Heart left ventricle (tissue), 16 donors: Measurements from ENCODE around the gene RPS6KA2. TPM values are rescaled to one million over a fixed set of nuclear protein-coding genes. Genes with fewer than 3 reads are reported as not detected.
"Not testable (repeated sequence)": the region's sequence is repeated elsewhere in the genome, so short reads cannot be mapped to it uniquely, and the experiment has no call there.

ENCODE experiments used
- ATAC-seq, 4 donors: fragments of 200-7000 bp; cut with Tn5 transposase; one replicate each; pipeline ENCODE4 v1.9.1; 2020 to 2022; ENCODE audit warnings: moderate library complexity in 4 of 4, mild to moderate bottlenecking in 3 of 4, moderate number of reproducible peaks in 1 of 4
- DNase-seq, 5 donors: peaks; one replicate each; pipeline ENCODE4 v3.0.0-alpha.2; 2020
- H3K27ac ChIP-seq, 12 donors: fragments of 200-600 bp; sonication (generic) in 4 of 12; one replicate each; pipeline versions ENCODE4 v1.5.0 to v1.8.0; 2016 to 2022; ENCODE audit warnings: mild to moderate bottlenecking in 2 of 12
- H3K27me3 ChIP-seq, 9 donors: fragments of 200-600 bp; sonication (generic) in 2 of 9; one replicate each; pipeline versions ENCODE4 v1.5.1 to v1.8.0; 2016 to 2022; ENCODE audit warnings: mild to moderate bottlenecking in 3 of 9
- H3K36me3 ChIP-seq, 9 donors: fragments of 200-600 bp; sonication (generic) in 2 of 9; one replicate each; pipeline versions ENCODE4 v1.5.0 to v1.8.0; 2018 to 2022; ENCODE audit warnings: mild to moderate bottlenecking in 2 of 9
- H3K4me1 ChIP-seq, 12 donors: fragments of 200-600 bp; sonication (generic) in 4 of 12; one replicate each; pipeline versions ENCODE4 v1.5.0 to v1.8.0; 2016 to 2022; ENCODE audit warnings: mild to moderate bottlenecking in 3 of 12
- H3K4me3 ChIP-seq, 12 donors: fragments of 200-600 bp; sonication (generic) in 4 of 12; one replicate each; pipeline versions ENCODE4 v1.5.0 to v1.8.0; 2017 to 2022; ENCODE audit warnings: mild to moderate bottlenecking in 9 of 12, moderate library complexity in 4 of 12
- H3K9me3 ChIP-seq, 12 donors: fragments of 200-600 bp; sonication (generic) in 4 of 12; one replicate each; pipeline versions ENCODE4 v1.5.0 to v1.8.0; 2016 to 2022; ENCODE audit warnings: mild to moderate bottlenecking in 1 of 12
- POLR2A ChIP-seq, 2 donors: fragments of 450-650 bp; IDR thresholded peaks; one replicate each; pipeline ENCODE4 v1.6.1; 2017; ENCODE audit warnings: antibody characterized with exemption in 2 of 2, mild to moderate bottlenecking in 2 of 2, moderate library complexity in 2 of 2
- WGBS, 4 donors: extraction: QIAGEN DNeasy Blood & Tissue Kit in 2 of 4; methylation state at CpG; one replicate each; pipeline versions ENCODE4 v1.1.5 to v1.1.7; 2013 to 2018; 5-methylcytosine and 5-hydroxymethylcytosine counted together
- intact Hi-C, 10 donors: fragments of 100-400 bp; cut with DNase I; formaldehyde crosslinking; loops; one replicate each; pipeline versions ENCODE4 v1.11.1 to v1.14.2; 2022
- polyA plus RNA-seq, 2 donors: library from polyadenylated mRNA; stranded (reverse); fragments of 200-250 nt; gene quantifications; one replicate each; pipeline ENCODE4 v1.2.3, GENCODE V29; 2013
- total RNA-seq, 9 donors: library from RNA; depleted of rRNA in 2 of 9; stranded (reverse); fragments of >200 nt in 2 of 9; fragmentation: NEBNext Ultra II Directional in 3 of 9; extraction: Animal tissue kit (Norgen Biotek cat#: 25700) in 3 of 9; gene quantifications; one replicate each; pipeline versions ENCODE4 v1.1.0 to v1.2.4, GENCODE V29; 2016 to 2023
- TF ChIP-seq, protein P1 (sequence below), 12 donors: fragments of 200-600 bp; sonication (generic) in 4 of 12; IDR thresholded peaks; one replicate each; pipeline versions ENCODE4 v1.5.0 to v1.8.0; 2018 to 2022; ENCODE audit warnings: antibody characterized with exemption in 12 of 12, mild to moderate bottlenecking in 5 of 12
- donor health status: ischemic (EF 13 %, LVEDD 7.1; RV severe dilation, severe dysfunction).
- donor health status: healthy with polysubstance abuse.
- donor health status: DM: no; HTN: yes; CAD: no.
- donor health status: DM: no; HTN: no; CAD: no.
- donor health status: ischemic (EF 25% LVEDD 6.9; RV normal size, moderate dysfunction).
- donor health status: ischemic (EF 25% LVEDD 5.7; RV mildly dilated, moderate dysfunction).
- donor health status: healthy.
- donor health status: DM: yes; HTN: yes; CAD: no.
- donor health status: ischemic (EF 35%, LVEDD 5.7; RV mildly dilated, moderate dysfunction).
- donor health status: nonischemic (EF 11% LVEDD 7.7; RV severe dilation, severe dysfunction).
- donor health status: DM: yes; HTN: yes; CAD: no.
- donor health status: PGD.
- donor health status: ischemic (EF 29% LVEDD 5.4; RV normal size, mild dysfunction).
- donor health status: nonischemic (EF 23%, LVEDD 6.1; RV moderate dilation, normal function).

RPS6KA2 gene
- total and polyA plus RNA-seq, 11 donors = 23.0 to 171 (median 91.6) TPM

DNA sequence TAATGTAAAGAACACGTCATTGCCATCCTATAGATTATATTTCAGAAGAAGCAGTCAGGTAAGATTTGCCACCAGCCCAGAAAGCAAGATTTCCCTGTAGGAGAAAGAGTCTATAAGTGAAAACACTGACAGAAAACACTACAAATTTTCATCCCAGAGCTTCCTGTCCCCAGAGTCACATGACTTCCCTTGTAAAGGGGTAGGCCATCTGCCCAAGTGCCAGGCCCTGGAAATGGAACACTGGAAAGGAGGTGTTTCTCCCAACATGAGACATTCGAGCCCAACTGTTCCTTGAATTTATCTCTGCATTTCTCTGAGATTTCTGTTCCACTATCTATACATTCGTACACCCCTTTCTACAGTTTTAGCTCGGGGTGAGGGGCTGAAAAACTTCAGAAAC is 87.5 kb downstream of the RPS6KA2 start:
- intact Hi-C loops = no loop called here
- H3K27ac ChIP-seq = no peak overlapping the region
- WGBS, 4 donors = 86 to 90% (median 88%) methylated on average over 4 of the region's 4 CpGs
- ATAC-seq (no peak), DNase-seq (no peak)
- peaks cover 0 to 39% (median 35%) of the 10 kb centered on the region in 9 donors for H3K36me3 ChIP-seq
- H3K27me3 ChIP-seq = no peaks in the 10 kb centered on the region
- TF ChIP-seq, protein P1, sequence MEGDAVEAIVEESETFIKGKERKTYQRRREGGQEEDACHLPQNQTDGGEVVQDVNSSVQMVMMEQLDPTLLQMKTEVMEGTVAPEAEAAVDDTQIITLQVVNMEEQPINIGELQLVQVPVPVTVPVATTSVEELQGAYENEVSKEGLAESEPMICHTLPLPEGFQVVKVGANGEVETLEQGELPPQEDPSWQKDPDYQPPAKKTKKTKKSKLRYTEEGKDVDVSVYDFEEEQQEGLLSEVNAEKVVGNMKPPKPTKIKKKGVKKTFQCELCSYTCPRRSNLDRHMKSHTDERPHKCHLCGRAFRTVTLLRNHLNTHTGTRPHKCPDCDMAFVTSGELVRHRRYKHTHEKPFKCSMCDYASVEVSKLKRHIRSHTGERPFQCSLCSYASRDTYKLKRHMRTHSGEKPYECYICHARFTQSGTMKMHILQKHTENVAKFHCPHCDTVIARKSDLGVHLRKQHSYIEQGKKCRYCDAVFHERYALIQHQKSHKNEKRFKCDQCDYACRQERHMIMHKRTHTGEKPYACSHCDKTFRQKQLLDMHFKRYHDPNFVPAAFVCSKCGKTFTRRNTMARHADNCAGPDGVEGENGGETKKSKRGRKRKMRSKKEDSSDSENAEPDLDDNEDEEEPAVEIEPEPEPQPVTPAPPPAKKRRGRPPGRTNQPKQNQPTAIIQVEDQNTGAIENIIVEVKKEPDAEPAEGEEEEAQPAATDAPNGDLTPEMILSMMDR (IDR thresholded peaks at IDR 0.05) = no peak
- no peak for TF ChIP-seq POLR2A (IDR thresholded peaks at IDR 0.05)
- H3K4me1 ChIP-seq = peaks cover 0 to 35% (median 17%) of the 10 kb centered on the region in 12 donors
- no peaks in the 10 kb centered on the region for H3K9me3 ChIP-seq
- H3K4me3 ChIP-seq = no peak overlapping the region

DNA sequence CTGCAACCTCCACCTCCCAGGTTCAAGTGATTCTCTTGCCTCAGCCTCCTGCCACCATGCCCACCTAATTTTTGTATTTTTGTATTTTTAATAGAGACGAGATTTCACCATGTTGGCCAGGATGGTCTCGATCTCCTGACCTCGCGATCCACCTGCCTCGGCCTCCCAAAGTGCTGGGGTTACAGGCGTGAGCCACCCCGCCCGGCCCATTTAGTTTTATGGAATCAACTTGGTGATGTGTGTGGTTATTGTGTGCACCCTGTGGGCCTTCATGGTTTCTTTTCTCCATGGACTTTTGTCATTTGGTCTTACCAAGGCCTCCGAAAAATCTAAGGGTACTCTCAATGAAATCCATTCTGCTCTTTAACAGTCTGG is 88.1 kb downstream of the RPS6KA2 start:
- DNase-seq, H3K27ac ChIP-seq, H3K27me3 ChIP-seq, ATAC-seq, H3K9me3 ChIP-seq, intact Hi-C loops, H3K4me3 ChIP-seq: not testable (repeated sequence)
- 95 to 97% (median 97%) methylated on average over 9 of the region's 9 CpGs for WGBS, 4 donors
- H3K4me1 ChIP-seq = peaks cover 0 to 35% (median 17%) of the 10 kb centered on the region in 12 donors
- H3K36me3 ChIP-seq = peaks cover 0 to 43% (median 35%) of the 10 kb centered on the region in 9 donors

DNA sequence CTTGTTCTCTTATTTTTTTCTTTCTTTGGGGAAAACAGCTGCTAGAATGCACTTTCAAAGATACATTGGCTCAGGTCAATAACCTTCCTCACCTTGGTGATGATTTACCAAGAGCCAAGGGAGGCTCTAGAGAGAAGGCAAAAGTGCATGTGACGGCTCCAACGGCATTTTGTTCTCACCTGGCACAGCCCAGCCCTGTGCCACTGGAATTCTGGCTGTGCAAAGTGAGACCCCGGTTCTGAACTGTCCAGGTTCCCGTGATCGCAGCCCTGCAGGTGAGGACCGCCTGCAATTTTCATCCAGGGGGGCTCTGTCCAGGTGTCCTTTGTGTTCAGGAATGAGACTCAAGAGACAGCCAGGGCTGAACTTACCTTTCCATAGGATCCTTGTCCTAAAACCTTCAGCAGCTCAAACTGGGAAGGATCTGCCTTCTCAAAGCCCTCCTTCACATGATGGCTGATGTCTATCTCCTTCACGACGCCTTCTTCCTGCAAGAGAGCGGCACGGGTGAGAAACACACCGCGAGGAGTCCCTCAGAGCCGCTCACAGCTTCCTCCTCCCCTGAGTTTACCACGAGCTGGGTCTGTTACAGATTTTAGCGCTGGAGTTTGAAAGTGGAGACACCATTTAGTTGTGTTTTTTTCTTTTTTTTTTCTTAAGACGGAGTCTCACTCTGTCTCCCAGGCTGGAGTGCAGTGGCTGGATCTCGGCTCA is 88.6 kb downstream of the RPS6KA2 start:
- no peak for DNase-seq
- H3K4me3 ChIP-seq = no peak overlapping the region
- ATAC-seq = no peak
- no peaks in the 10 kb centered on the region for H3K9me3 ChIP-seq
- H3K36me3 ChIP-seq = peaks cover 0 to 46% (median 35%) of the 10 kb centered on the region in 9 donors
- 87 to 93% (median 91%) methylated on average over 17 of the region's 17 CpGs for WGBS, 4 donors
- no peaks in the 10 kb centered on the region for H3K27me3 ChIP-seq
- TF ChIP-seq, protein P1 (IDR thresholded peaks at IDR 0.05) = no peak
- H3K4me1 ChIP-seq = peaks cover 0 to 35% (median 17%) of the 10 kb centered on the region in 12 donors
- no peak overlapping the region for H3K27ac ChIP-seq
- intact Hi-C loops = no loop called here

DNA sequence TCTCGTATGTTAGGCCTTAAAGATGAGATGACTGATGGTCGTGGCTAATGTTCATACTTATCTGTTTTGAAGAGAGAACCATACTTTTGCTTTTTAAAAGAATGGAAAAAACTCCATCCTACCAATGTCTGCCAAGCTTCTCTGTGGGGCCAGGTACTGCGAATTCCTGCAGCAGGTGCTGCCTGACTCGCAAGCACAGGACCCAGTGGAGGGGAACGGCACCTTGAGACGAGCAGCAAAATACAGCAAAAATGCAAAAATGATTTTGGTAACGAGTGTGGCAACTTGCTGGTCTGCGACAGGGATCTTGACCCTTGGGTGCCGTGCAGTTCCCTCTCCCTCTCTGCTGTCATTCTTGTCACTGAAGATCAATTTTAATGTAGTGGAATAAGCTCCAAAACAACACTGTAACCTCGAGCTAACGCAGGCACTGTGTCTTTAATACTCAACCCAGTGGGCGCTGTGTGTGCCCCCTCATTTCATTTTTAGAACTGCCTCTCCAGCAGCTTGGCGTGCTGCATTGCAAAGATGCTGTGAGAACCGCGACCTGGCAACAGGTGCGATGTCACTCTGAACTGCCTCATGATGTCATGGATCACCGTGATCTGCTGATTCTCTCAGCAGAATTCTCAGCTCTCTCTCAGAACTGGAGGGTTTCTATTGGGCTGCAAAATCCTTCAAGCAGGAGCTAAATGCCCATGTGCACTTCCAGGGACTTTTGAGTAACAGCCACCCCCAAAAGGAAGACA is 92.2 kb downstream of the RPS6KA2 start:
- Histone ChIP-seq H3K27me3 (no peaks in the 10 kb centered on the region), H3K4me1 (peaks cover 0 to 8% (median 2%) of the 10 kb centered on the region in 12 donors), H3K4me3 (no peak overlapping the region), H3K9me3 (no peaks in the 10 kb centered on the region), H3K27ac (no peak overlapping the region), H3K36me3 (peaks cover 0 to 80% (median 64%) of the 10 kb centered on the region in 9 donors)
- DNase-seq (no peak), ATAC-seq (no peak)
- intact Hi-C loops = no loop called here
- WGBS, 4 donors = 94 to 95% (median 94%) methylated on average over 17 of the region's 17 CpGs
- TF ChIP-seq, protein P1 (IDR thresholded peaks at IDR 0.05) = no peak
- no peak for TF ChIP-seq POLR2A (IDR thresholded peaks at IDR 0.05)
